SU-DHL-6 (cell line): ENCODE data around the gene UBE2Q2.

Experiments used
- H2AFZ ChIP-seq: fragments of 200-600 bp; sonication (generic); 2 replicates; pipeline ENCODE4 v1.6.1; 2014; ENCODE audit warnings: low read depth, mild to moderate bottlenecking, moderate library complexity, mixed read lengths, antibody characterized with exemption, low read length; ENCODE audit not compliant: severe bottlenecking
- H3F3A ChIP-seq: fragments of 200-600 bp; shearing (Covaris generic); 2 replicates; pipeline ENCODE4 v1.6.0; 2016; ENCODE audit warnings: antibody characterized with exemption, mild to moderate bottlenecking; ENCODE audit not compliant: insufficient read depth
- H3K27ac ChIP-seq: fragments of 200-600 bp; sonication (generic); 2 replicates; pipeline ENCODE4 v1.5.1; 2016; ENCODE audit warnings: low read depth, mild to moderate bottlenecking, low read length, moderate library complexity, mixed read lengths
- H3K27me3 ChIP-seq: fragments of 200-600 bp; sonication (generic), shearing (Covaris generic); 2 replicates; pipeline ENCODE4 v1.6.0; 2014; ENCODE audit warnings: mild to moderate bottlenecking, low read length
- H3K36me3 ChIP-seq: fragments of 200-600 bp; sonication (generic); 2 replicates; pipeline ENCODE4 v1.6.1; 2014; ENCODE audit warnings: mild to moderate bottlenecking, low read length, mixed read lengths
- H3K4me2 ChIP-seq: fragments of 300-600, 200-600 bp; shearing (Covaris generic), sonication (generic); 2 replicates; pipeline ENCODE4 v1.6.0; 2014; ENCODE audit warnings: low read length, low read depth, mild to moderate bottlenecking; ENCODE audit not compliant: poor library complexity, severe bottlenecking
- H3K4me3 ChIP-seq: fragments of 200-600 bp; sonication (generic); 2 replicates; pipeline ENCODE4 v1.5.1; 2014; ENCODE audit warnings: antibody characterized with exemption, low read length, mild to moderate bottlenecking, mixed read lengths; ENCODE audit not compliant: insufficient read depth, poor library complexity, severe bottlenecking
- H3K79me2 ChIP-seq: fragments of 200-600 bp; sonication (generic); 2 replicates; pipeline ENCODE4 v1.6.1; 2014; ENCODE audit warnings: mild to moderate bottlenecking, low read length, moderate library complexity; ENCODE audit not compliant: insufficient read depth
- H3K9ac ChIP-seq: fragments of 200-600 bp; sonication (generic); 2 replicates; pipeline ENCODE4 v1.7.0; 2014; ENCODE audit warnings: mild to moderate bottlenecking, low read length
- H3K9me2 ChIP-seq: fragments of 200-600 bp; sonication (generic); replicated peaks from 2 replicates; pipeline ENCODE4 v1.6.1; 2014; ENCODE audit warnings: low read length; ENCODE audit not compliant: insufficient read depth
- H3K9me3 ChIP-seq: fragments of 200-600 bp; sonication (generic); 2 replicates; pipeline ENCODE4 v1.6.1; 2014; ENCODE audit warnings: low read length, mixed read lengths; ENCODE audit not compliant: insufficient read depth
- H4K20me1 ChIP-seq: fragments of 200-600 bp; sonication (generic); 2 replicates; pipeline ENCODE4 v1.6.1; 2014; ENCODE audit warnings: low read depth, mild to moderate bottlenecking, antibody characterized with exemption, low read length, moderate library complexity, mixed read lengths
- EZH2phosphoT487 ChIP-seq: fragments of 200-600 bp; sonication (generic), shearing (Covaris generic); conservative IDR thresholded peaks from 2 replicates; pipeline ENCODE4 v1.6.1; 2018; ENCODE audit warnings: mild to moderate bottlenecking, antibody characterized with exemption, low read length, moderate library complexity, mixed read lengths
- TF ChIP-seq, protein P1 (sequence below): fragments of 200-600 bp; sonication (generic); IDR thresholded peaks from one replicate; pipeline ENCODE4 v1.5.1; 2017; ENCODE audit warnings: antibody characterized with exemption, mild to moderate bottlenecking, low read length, moderate library complexity; ENCODE audit not compliant: insufficient read depth, poor library complexity, severe bottlenecking

UBE2Q2 gene

DNA sequence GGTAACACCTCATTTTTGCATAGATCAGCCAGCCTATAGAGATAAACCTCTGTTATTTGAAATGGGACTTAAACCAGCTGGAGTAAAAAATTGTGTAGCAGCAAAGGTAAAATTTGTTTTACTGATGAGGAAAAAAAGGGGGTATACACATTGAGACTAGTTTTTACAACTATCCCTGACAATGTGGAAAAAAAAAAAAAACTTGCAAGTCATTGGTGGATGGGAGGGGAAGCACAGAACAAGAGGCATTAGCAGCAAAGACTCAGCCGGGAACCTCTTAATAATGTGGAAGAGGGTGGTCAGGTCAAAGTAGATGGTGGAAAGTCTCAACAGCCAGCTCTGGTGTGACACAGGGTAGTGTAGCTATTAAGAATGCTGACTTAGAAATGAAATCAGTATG lies 74.9 kb downstream of the UBE2Q2 start:
- no peaks in the 10 kb centered on the region for H3K27me3 ChIP-seq
- H2AFZ ChIP-seq: no peak overlapping the region
- no peak for TF ChIP-seq EZH2phosphoT487
- TF ChIP-seq, protein P1, sequence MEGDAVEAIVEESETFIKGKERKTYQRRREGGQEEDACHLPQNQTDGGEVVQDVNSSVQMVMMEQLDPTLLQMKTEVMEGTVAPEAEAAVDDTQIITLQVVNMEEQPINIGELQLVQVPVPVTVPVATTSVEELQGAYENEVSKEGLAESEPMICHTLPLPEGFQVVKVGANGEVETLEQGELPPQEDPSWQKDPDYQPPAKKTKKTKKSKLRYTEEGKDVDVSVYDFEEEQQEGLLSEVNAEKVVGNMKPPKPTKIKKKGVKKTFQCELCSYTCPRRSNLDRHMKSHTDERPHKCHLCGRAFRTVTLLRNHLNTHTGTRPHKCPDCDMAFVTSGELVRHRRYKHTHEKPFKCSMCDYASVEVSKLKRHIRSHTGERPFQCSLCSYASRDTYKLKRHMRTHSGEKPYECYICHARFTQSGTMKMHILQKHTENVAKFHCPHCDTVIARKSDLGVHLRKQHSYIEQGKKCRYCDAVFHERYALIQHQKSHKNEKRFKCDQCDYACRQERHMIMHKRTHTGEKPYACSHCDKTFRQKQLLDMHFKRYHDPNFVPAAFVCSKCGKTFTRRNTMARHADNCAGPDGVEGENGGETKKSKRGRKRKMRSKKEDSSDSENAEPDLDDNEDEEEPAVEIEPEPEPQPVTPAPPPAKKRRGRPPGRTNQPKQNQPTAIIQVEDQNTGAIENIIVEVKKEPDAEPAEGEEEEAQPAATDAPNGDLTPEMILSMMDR: no peak
- H3F3A ChIP-seq: no peaks in the 10 kb centered on the region
- no peak overlapping the region for H3K4me3 ChIP-seq
- no peaks in the 10 kb centered on the region for H3K9me3 ChIP-seq
- peaks cover 20% of the 10 kb centered on the region; the same call in 1 of the 2 replicates for H3K36me3 ChIP-seq
- no peak overlapping the region for H3K27ac ChIP-seq
- H3K9ac ChIP-seq: no peak overlapping the region
- H3K79me2 ChIP-seq: peaks cover 13% of the 10 kb centered on the region; the same call in 1 of the 2 replicates
- no peak overlapping the region for H3K4me2 ChIP-seq
- H3K9me2 ChIP-seq: no peaks in the 10 kb centered on the region
- H4K20me1 ChIP-seq: no peaks in the 10 kb centered on the region

DNA sequence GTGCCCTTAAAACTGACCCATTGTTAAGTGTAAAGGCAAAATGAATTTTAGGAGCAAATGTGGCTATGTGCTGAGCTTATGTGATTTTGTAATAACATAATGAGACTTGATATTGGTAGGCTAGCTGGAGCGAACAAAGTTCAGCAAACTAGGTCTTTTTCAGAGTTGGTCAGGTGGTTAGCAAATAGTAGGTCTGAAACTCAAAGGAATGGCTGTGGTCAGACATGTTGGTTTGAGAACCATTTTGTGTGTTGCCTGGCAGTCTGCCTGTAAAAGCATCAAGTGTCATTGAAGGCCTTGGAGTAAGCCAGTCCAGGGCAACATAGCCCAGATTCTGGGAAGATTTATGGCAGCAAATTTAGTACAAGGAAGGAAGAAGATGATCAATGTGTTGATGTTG lies 76.8 kb downstream of the UBE2Q2 start:
- Histone ChIP-seq H2AFZ (no peak overlapping the region), H3K27ac (no peak overlapping the region), H3K27me3 (no peaks in the 10 kb centered on the region), H3F3A (no peaks in the 10 kb centered on the region), H3K4me2 (no peak overlapping the region), H3K9me2 (no peaks in the 10 kb centered on the region), H3K79me2 (peaks cover 12% of the 10 kb centered on the region; the same call in 1 of the 2 replicates), H3K9ac (no peak overlapping the region), H3K36me3 (peaks cover 20% of the 10 kb centered on the region; the same call in 1 of the 2 replicates), H3K4me3 (no peak overlapping the region), H4K20me1 (no peaks in the 10 kb centered on the region), H3K9me3 (no peaks in the 10 kb centered on the region)
- TF ChIP-seq, protein P1: no peak
- no peak for TF ChIP-seq EZH2phosphoT487

DNA sequence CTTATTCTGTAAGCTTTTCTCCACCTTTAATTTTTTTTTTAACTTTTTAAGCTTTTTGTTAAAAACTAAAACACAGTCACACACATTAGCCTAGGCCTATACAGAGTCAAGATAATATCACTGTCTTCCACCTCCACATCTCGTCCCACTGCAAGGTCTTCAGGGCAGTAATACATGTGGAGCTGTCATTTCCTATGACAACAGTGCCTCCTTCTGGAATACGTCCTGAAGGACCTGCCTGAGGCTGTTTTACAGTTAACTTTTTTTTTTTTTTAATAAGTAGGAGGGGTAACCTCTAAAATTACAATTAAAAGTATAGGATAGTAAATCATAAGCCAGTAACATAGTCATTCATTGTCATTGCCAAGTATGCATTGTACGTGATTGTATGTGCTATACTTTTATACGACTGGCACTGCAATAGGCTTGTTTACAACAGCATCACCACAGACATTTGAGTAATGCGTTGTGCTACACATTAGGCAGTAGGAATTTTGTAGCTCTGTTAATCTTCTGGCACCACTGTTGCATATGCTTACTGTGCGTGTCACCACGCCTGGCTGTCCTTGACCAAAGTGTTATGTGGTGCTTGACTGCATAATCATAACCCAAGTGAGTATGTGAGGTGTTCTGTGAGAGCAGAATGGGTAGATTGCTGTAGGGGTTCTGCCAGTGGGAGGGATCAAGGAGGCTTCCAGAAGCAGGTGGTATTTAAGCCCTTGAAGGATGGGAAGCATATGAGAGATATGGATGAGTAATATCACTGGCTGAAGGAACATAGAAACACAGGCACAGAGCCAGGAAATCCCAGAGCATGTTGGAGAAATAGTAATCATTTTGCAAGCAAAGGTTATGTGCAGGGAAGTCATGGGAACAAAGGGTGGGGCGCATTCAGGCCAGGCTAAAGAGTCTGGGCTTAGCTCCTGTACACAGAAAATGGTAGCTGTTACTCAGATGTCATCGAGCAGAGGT lies 78.8 kb downstream of the UBE2Q2 start:
- Histone ChIP-seq H3K9me3 (no peaks in the 10 kb centered on the region), H3F3A (no peaks in the 10 kb centered on the region), H3K9me2 (no peaks in the 10 kb centered on the region), H3K79me2 (0 out of 2 replicates have a peak, but pooled peaks cover 11% of the 10 kb centered on the region), H2AFZ (no peak overlapping the region), H3K27me3 (no peaks in the 10 kb centered on the region), H4K20me1 (no peaks in the 10 kb centered on the region), H3K36me3 (peaks cover 12% of the 10 kb centered on the region; the same call in 1 of the 2 replicates), H3K4me2 (no peak overlapping the region), H3K4me3 (no peak overlapping the region), H3K9ac (no peak overlapping the region), H3K27ac (no peak overlapping the region)
- TF ChIP-seq, protein P1: no peak
- no peak for TF ChIP-seq EZH2phosphoT487
